Mesendoderm (in vitro differentiated cells): ENCODE results near the gene C19orf67.

Experiments used
- DNase-seq: peaks from one replicate; pipeline ENCODE4 v3.0.0; 2013
- H2AK5ac ChIP-seq: 2 replicates; pipeline ENCODE4 v1.6.1; 2013; ENCODE audit warnings: low read length, inconsistent platforms
- H2BK120ac ChIP-seq: 2 replicates; pipeline ENCODE4 v1.6.1; 2013; ENCODE audit warnings: low read depth, mild to moderate bottlenecking, low read length, moderate library complexity, mixed read lengths
- H2BK15ac ChIP-seq: replicated peaks from 2 replicates; pipeline ENCODE4 v1.6.1; 2013; ENCODE audit warnings: low read depth, mild to moderate bottlenecking, moderate library complexity
- H2BK5ac ChIP-seq: 2 replicates; pipeline ENCODE4 v1.6.1; 2013; ENCODE audit warnings: low read length, inconsistent platforms
- H3K18ac ChIP-seq: 2 replicates; pipeline ENCODE4 v1.6.1; 2013; ENCODE audit warnings: mild to moderate bottlenecking, low read length, mixed read lengths
- H3K23ac ChIP-seq: one replicate; pipeline ENCODE4 v1.6.1; 2013; ENCODE audit warnings: low read length
- H3K27ac ChIP-seq: 2 replicates; pipeline ENCODE4 v1.5.1; 2013; ENCODE audit warnings: low read depth, mild to moderate bottlenecking, inconsistent platforms, low read length, moderate library complexity
- H3K27me3 ChIP-seq: 2 replicates; pipeline ENCODE4 v1.6.1; 2013; ENCODE audit warnings: low read length, control low read depth, mild to moderate bottlenecking, inconsistent platforms; ENCODE audit not compliant: insufficient read depth, poor library complexity
- H3K36me3 ChIP-seq: 2 replicates; pipeline ENCODE4 v1.6.1; 2013; ENCODE audit warnings: low read length, inconsistent platforms; ENCODE audit not compliant: control insufficient read depth, insufficient read depth
- H3K4ac ChIP-seq: one replicate; pipeline ENCODE4 v1.6.1; 2013; ENCODE audit warnings: low read depth, mild to moderate bottlenecking, low read length, moderate library complexity
- H3K4me1 ChIP-seq: 2 replicates; pipeline ENCODE4 v1.6.1; 2013; ENCODE audit warnings: low read depth, low read length, inconsistent platforms; ENCODE audit not compliant: control insufficient read depth
- H3K4me2 ChIP-seq: 2 replicates; pipeline ENCODE4 v1.6.1; 2013; ENCODE audit warnings: low read length
- H3K4me3 ChIP-seq: 2 replicates; pipeline ENCODE4 v1.5.1; 2013; ENCODE audit warnings: mild to moderate bottlenecking, low read length
- H3K56ac ChIP-seq: one replicate; pipeline ENCODE4 v1.6.1; 2013; ENCODE audit warnings: low read length
- H3K79me1 ChIP-seq: 2 replicates; pipeline ENCODE4 v1.6.1; 2013; ENCODE audit warnings: low read length, inconsistent platforms
- H3K79me2 ChIP-seq: 2 replicates; pipeline ENCODE4 v1.6.1; 2013; ENCODE audit warnings: mild to moderate bottlenecking, low read length; ENCODE audit not compliant: control insufficient read depth, insufficient read depth
- H3K9ac ChIP-seq: 2 replicates; pipeline ENCODE4 v1.6.1; 2013; ENCODE audit warnings: low read length, inconsistent platforms
- H4K5ac ChIP-seq: one replicate; pipeline ENCODE4 v1.6.1; 2013; ENCODE audit warnings: low read length
- H4K8ac ChIP-seq: one replicate; pipeline ENCODE4 v1.6.1; 2013; ENCODE audit warnings: low read depth, mild to moderate bottlenecking, control low read depth, low read length, moderate library complexity
- WGBS: extraction: QIAGEN DNeasy Blood & Tissue Kit; methylation state at CpG from one replicate; pipeline ENCODE4 v1.1.7; 2013; ENCODE audit warnings: low lambda C conversion rate, missing lambda C conversion rate; ENCODE audit not compliant: insufficient coverage; ENCODE audit errors: extremely low coverage; 5-methylcytosine and 5-hydroxymethylcytosine counted together

C19orf67 gene

DNA sequence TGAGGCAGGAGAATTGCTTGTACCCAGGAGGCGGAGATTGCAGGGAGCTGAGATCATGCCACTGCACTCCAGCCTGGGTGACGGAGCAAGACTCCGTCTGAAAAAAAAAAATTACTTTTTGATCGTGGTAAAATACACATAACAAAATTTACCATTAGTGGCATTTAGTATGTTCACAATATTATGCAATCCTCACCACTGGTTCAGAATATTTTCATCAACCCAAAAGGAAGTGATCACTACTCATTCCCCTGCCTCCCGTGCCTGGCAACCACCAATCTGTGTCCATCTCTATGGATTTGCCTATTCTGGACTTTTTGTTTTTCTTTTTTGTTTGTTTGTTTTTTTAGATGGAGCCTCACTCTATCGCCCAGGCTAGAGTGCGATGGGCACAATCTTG is 22.5 kb downstream of the C19orf67 start:
- H4K5ac ChIP-seq = no peak overlapping the region
- H2BK120ac ChIP-seq = no peak overlapping the region
- H3K4me3 ChIP-seq = no peak overlapping the region
- DNase-seq = no peak
- no peak overlapping the region for H4K8ac ChIP-seq
- H3K4ac ChIP-seq = no peak overlapping the region
- H2AK5ac ChIP-seq = no peak overlapping the region
- H3K27me3 ChIP-seq = peaks cover 2% of the 10 kb centered on the region
- no peaks in the 10 kb centered on the region for H3K36me3 ChIP-seq
- no peak overlapping the region for H3K4me2 ChIP-seq
- H3K27ac ChIP-seq = no peak overlapping the region
- H3K56ac ChIP-seq = no peak overlapping the region
- no peaks in the 10 kb centered on the region for H3K79me2 ChIP-seq
- no CpG with 5 or more reads among the region's 7 CpGs for WGBS
- no peak overlapping the region for H3K9ac ChIP-seq
- no peaks in the 10 kb centered on the region for H3K79me1 ChIP-seq
- no peak overlapping the region for H2BK15ac ChIP-seq
- peaks cover under 1% of the 10 kb centered on the region for H3K4me1 ChIP-seq
- H3K23ac ChIP-seq = no peak overlapping the region
- no peak overlapping the region for H2BK5ac ChIP-seq
- no peak overlapping the region for H3K18ac ChIP-seq

GRCh38 chr19:14062558-14062855 is 23.1 kb downstream of the C19orf67 start:
- DNase-seq = no peak
- Histone ChIP-seq H2BK15ac (no peak overlapping the region), H3K36me3 (no peaks in the 10 kb centered on the region), H3K4me3 (no peak overlapping the region), H3K79me1 (no peaks in the 10 kb centered on the region), H3K56ac (no peak overlapping the region), H2BK120ac (no peak overlapping the region), H2AK5ac (no peak overlapping the region), H3K27me3 (peaks cover 2% of the 10 kb centered on the region), H3K23ac (no peak overlapping the region), H4K8ac (no peak overlapping the region), H3K18ac (no peak overlapping the region), H2BK5ac (no peak overlapping the region), H3K4me1 (peaks cover 2% of the 10 kb centered on the region), H3K4ac (no peak overlapping the region), H4K5ac (no peak overlapping the region), H3K79me2 (no peaks in the 10 kb centered on the region), H3K4me2 (no peak overlapping the region), H3K9ac (no peak overlapping the region), H3K27ac (no peak overlapping the region)
- WGBS = no CpG with 5 or more reads among the region's 5 CpGs

DNA sequence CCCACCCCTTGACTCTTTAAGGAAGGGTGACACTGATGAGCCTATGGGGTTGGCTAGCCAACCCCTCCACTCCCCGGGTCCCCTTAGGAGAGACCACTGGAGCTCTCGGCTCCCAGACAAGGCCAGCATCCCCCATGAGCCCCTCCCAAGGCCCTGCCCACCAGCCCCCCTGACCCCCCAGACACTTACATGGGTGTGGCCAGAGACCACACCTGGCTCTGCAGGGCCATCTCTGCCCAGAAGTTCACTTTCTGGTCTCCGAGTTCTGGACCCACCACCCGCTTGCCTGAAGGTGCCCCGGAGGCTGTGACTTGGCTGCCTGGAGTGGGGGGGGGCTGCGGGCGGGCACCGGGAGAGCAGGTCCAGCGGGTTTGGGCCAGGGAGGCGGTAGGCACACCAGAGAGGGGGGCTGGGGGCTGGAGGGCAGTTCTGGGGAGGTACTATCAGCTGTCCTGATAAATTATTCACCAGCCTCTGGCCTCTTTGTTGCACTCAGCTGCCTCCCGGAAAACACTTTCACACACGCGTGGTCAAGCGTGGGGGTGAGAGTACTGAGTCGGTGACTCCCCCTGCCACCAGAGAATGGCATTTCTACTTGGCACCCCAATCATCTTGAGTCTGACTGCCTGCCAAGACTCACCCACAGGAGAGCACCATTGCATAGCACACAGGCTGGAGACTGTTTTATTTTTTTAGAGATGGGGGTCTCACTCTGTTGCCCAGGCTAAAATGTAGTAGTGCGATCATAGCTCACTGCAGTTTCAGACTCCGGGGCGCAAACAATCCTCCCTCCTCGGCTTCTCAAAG is 23.6 kb downstream of the C19orf67 start, which contains the start of gene PALM3:
PALM3 (minus strand) TSS at position 326 of the 807 bp plus-strand sequence; CDS start at position 230, 96 bp downstream.
- no peak within 1 kb of the TSS for H3K9ac ChIP-seq
- no peak within 1 kb of the TSS for H2BK120ac ChIP-seq
- no peaks in the 10 kb centered on the region for H3K36me3 ChIP-seq
- H3K4me1 ChIP-seq = peaks cover 2% of the 10 kb centered on the region
- H3K79me1 ChIP-seq = no peaks in the 10 kb centered on the region
- no peak within 1 kb of the TSS for H4K8ac ChIP-seq
- DNase-seq = no peak
- no peak within 1 kb of the TSS for H2BK5ac ChIP-seq
- H3K18ac ChIP-seq = no peak within 1 kb of the TSS
- no peaks in the 10 kb centered on the region for H3K79me2 ChIP-seq
- H2BK15ac ChIP-seq = no peak within 1 kb of the TSS
- no peak within 1 kb of the TSS for H3K4ac ChIP-seq
- peaks cover 2% of the 10 kb centered on the region for H3K27me3 ChIP-seq
- no peak within 1 kb of the TSS for H3K56ac ChIP-seq
- H3K4me3 ChIP-seq = no peak within 1 kb of the TSS
- no peak within 1 kb of the TSS for H4K5ac ChIP-seq
- H3K27ac ChIP-seq = no peak within 1 kb of the TSS
- no peak within 1 kb of the TSS for H3K23ac ChIP-seq
- no peak within 1 kb of the TSS for H2AK5ac ChIP-seq
- no peak within 1 kb of the TSS for H3K4me2 ChIP-seq
- no CpG with 5 or more reads among the region's 19 CpGs for WGBS

GRCh38 chr19:14061081-14061749 is 24.4 kb downstream of the C19orf67 start:
- DNase-seq = no peak
- H3K27ac ChIP-seq = no peak overlapping the region
- H3K79me1 ChIP-seq = no peaks in the 10 kb centered on the region
- H3K4me3 ChIP-seq = no peak overlapping the region
- no peak overlapping the region for H4K5ac ChIP-seq
- WGBS = no CpG with 5 or more reads among the region's 9 CpGs
- H3K79me2 ChIP-seq = no peaks in the 10 kb centered on the region
- H4K8ac ChIP-seq = no peak overlapping the region
- no peak overlapping the region for H3K56ac ChIP-seq
- no peak overlapping the region for H2AK5ac ChIP-seq
- no peak overlapping the region for H2BK5ac ChIP-seq
- no peak overlapping the region for H3K4ac ChIP-seq
- no peak overlapping the region for H2BK120ac ChIP-seq
- peaks cover 2% of the 10 kb centered on the region for H3K27me3 ChIP-seq
- H3K18ac ChIP-seq = no peak overlapping the region
- H3K9ac ChIP-seq = no peak overlapping the region
- H3K4me1 ChIP-seq = peaks cover 2% of the 10 kb centered on the region
- no peak overlapping the region for H2BK15ac ChIP-seq
- H3K36me3 ChIP-seq = no peaks in the 10 kb centered on the region
- no peak overlapping the region for H3K4me2 ChIP-seq
- H3K23ac ChIP-seq = no peak overlapping the region

DNA sequence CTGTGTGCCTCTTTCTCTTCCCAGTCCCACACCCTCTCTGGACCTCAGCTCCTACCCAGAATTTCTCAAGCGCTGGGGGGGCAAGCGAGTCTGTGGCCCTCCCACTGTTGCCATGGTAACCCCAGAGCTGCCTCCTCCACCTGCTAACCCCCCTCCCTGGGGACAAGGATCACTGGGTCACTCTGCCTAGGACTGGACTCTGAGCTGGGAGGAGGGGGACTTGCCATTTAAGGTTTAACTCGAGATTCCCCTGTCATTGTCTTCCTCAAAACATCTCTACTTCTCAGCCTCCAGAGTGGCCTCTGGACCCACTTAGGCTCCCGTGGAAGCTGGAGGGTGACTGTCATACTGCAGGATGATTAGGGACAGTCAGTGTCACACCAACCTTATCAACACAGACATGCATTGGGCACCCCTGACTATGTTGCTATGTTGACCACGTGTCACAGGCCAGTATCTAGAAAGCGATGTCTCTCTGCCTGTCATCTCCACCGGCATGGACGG is 25.9 kb downstream of the C19orf67 start:
- DNase-seq = no peak
- no peak overlapping the region for H3K56ac ChIP-seq
- H2AK5ac ChIP-seq = no peak overlapping the region
- no peak overlapping the region for H2BK120ac ChIP-seq
- H3K79me1 ChIP-seq = no peaks in the 10 kb centered on the region
- H3K18ac ChIP-seq = no peak overlapping the region
- H3K27me3 ChIP-seq = peaks cover 2% of the 10 kb centered on the region
- H3K36me3 ChIP-seq = no peaks in the 10 kb centered on the region
- H3K4ac ChIP-seq = no peak overlapping the region
- H2BK15ac ChIP-seq = no peak overlapping the region
- H3K9ac ChIP-seq = no peak overlapping the region
- peaks cover 2% of the 10 kb centered on the region for H3K4me1 ChIP-seq
- no peak overlapping the region for H4K8ac ChIP-seq
- no CpG with 5 or more reads among the region's 8 CpGs for WGBS
- H3K79me2 ChIP-seq = no peaks in the 10 kb centered on the region
- H4K5ac ChIP-seq = no peak overlapping the region
- H3K4me2 ChIP-seq = no peak overlapping the region
- no peak overlapping the region for H2BK5ac ChIP-seq
- H3K4me3 ChIP-seq = no peak overlapping the region
- H3K23ac ChIP-seq = no peak overlapping the region
- H3K27ac ChIP-seq = no peak overlapping the region
